NCI-H524 treated with DMSO at 0.1 percent for 48 hours (cell line): Measurements from ENCODE around the gene FGF3.

ENCODE experiments used
- DNase-seq: peaks from one replicate; lab custom pipeline; 2025; lab: John Stamatoyannopoulos, UW

FGF3 gene

DNA sequence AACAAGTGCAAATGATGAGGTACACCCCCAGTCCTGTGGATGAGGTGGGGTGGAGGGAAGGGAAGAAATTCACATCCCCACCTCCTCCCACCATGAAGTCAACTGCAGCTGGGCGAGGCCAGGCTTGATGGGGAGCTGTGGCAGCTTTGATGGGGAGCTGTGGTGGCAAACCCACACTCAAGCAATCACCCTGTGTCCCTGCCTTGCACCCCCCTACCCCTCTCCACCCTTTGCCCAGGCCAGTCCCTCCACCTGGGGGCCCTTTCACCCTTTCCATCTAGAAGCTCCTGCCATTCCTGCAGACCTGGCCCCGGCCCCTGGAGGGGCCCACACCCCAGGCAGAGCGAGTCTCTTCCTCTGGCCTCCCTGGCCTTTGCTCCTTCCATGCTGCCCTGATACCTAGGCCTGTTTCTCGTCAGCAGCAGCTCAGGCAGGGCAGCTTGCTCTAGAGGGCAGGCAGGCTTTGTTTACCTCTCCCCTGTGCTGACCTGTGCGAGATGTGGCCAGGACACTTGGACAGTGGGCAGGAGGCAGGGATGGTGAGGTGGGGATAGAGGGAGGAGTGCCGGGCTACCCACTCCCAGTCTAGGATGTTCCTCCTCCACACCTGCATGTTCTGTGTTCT lies 4.5 kb upstream of the FGF3 start:
- DNase-seq = no peak

DNA sequence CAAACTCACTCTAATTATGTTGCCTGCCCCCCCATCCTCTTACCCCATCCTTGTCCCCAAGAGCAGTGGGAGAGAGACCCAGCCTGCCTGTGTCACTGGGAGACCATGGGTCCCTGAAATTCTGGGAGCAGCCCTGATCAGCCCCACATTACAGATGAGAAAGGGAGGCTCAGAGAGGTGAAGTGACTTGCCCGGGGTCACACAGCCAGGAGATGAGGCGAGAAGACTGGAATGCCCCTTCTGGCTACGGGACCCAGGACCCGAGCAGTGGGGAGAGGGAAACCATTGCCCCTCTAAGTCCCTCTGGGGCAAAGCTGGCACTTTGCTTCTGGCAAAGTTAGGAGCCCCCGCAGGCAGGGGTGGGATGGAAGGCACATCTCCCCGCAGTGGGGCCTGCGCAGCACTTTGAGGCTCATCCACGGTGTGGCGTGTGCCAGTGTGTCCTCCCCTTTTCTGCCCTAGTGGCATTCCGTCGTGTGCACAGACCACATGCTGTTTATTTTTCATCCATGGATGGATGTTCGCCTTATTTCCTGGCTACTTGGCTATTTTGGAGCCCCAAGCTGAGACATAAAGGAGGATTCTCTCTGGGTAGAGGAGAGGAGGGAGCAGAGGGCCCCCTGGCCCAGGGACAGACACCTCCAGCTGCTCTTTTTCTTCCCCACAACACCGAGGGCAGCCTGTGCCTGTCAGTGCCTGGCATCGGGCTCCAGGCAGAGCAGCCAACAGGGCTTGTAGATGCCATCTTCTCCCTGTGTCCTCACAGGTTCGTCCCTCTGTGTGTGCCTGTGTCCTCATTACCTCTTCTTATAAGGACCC lies 3.7 kb upstream of the FGF3 start:
- no peak for DNase-seq

DNA sequence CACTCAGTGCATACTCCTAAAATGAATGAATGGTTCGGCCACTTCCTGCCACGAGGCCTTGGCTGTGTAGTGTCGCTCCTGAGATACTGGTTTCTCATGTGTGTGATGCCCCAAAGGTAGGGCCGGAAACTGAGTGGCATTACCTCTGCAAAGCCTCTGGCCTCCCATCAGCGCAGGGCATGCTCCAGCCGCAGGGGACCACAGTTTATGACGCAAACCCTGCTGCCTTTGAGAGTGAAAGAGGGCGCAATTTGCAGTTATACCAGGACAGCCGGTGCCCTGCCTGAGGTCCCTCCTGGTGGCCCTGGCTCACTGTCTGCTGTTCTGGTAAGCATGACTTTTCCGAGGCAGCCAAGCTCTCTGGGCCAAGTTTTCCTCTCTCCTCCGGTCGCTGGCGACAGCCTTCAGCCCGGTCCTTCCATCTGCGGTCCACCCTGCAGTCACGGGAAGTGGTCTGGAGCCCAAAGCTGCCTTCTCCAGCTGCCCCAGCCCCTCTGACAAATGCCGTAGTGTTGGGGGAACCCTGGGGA lies 2.4 kb upstream of the FGF3 start:
- DNase-seq = no peak

DNA sequence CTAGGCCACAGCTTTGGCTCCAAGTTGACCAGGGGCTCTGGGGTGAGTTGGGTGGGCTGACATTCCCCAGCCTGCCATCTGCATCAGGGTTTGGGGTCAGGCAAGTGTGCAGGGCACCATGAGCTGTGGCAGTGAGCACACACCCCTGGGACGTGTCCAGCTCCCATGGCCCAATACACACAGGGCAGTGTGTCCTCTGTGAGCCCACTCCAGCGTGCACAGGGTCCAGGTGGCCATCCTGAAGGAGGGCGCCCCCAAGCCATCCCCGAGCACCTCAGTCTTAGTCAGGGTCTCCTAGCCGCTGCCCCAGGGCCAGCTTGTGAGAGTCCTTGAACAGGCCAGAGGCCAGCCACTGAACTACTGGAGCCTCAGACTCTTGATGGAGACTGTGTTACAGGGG lies 1.2 kb upstream of the FGF3 start:
- no peak for DNase-seq

DNA sequence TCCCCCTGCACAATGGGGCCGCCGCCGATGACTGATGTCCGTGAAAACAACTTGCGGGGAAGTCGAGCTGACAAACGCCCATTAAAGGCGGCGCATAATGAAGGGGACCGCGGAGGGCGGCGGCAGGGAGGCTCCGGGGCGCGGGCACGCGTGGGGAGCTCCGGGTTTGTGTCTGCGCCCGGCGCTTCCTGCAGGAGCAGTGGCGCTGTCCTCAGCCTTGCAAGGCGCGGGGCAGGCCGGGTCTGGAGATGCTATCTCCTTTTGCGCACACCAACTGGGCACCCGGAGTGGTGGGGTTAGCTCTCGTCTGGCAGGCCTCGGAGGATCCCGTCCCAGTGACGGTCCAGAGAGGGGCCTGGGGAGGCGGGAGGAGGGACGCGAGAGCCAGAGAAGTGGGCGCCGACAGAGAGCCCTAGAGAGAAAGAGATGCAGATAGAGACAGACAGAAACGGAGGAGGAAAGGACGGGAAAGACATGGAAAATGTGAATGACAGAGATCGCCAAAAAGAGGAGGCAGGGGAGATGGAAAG lies 390 bp upstream of the FGF3 start:
- DNase-seq = no peak

DNA sequence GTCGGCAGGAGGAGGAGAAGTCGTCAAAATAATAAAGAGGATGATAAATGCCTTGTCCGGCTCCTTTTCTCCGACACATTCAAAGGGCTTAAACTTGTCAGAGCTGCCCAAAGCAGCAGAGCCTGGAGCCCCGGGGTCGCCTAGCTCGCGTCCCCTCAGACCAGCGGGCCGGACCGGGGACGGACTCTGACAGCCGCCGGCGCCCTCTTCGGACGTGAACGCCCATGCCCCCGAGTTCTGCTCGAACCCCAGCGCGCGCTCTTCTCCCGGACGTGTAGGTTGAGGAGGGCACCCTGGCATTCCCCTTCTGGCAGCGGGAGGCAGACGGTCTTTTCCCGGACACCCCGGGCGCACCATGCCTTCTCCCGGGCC lies 999 bp downstream of the FGF3 start:
- no peak for DNase-seq

DNA sequence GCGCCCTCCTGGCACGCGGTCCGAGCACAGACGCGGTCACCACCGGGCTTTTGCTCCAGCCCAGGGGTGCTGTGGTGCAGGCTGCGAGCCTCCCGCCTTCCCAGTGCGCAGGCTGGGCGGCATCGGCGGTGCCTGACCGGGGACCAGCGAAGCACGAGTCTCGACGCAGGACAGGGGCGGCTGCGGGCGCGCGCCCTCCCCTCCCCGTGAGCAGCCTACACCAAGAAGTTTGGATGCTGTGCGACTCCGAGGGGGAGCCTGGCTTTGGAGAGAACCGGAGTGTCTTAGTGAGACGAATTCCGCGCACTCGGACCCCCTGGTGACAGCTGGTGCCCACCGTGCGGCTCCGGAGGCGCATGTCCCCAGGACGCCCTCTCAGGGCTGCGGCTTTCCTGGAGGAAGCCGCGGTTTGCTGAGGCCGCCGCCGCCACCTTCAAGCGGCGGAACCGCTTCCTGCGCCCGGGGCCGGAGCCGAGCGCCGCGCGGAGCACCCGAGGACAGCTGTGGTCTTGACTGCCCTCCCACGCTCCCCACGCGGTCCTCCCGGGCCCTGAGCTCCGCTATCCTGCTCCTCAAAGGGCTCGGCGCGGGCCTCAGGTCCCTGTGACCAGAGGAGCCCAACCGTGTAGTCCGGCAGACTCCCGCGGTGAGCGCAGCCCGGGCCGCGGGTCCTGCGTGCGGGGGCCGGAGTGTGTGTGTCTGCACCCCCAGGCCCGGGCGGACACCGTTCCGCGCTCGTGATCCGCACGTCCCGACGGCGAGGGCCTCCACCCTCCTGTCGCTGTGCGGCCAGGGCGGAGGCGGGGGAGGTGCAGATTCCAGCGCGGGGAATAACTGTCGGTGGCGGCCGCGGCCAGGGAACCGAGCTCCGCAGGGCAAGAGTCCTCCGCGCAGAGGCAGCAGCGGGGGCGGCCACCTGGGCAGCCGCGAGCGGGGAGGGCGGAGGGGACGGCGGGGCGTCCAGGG lies 1.7 kb downstream of the FGF3 start:
- DNase-seq = no peak

DNA sequence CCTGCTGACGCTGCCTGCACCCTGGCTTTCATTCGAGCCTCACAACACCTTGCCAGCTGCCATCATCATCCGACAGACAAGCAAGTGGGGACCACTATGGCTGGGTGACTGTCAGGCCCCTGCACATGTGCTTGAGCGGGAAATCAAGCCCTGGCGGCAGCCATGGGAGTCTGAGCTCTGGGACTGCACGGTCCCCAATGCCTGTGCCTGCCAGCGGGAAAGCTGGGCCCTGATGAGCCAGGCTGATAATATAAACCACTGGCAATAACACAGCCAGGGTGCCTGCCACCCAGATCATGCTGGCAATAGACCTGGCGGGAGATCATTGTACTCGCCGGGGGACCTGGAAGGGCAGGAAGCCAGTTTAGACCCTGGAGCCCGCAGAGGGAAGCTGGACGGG lies 2.5 kb downstream of the FGF3 start:
- no peak for DNase-seq

DNA sequence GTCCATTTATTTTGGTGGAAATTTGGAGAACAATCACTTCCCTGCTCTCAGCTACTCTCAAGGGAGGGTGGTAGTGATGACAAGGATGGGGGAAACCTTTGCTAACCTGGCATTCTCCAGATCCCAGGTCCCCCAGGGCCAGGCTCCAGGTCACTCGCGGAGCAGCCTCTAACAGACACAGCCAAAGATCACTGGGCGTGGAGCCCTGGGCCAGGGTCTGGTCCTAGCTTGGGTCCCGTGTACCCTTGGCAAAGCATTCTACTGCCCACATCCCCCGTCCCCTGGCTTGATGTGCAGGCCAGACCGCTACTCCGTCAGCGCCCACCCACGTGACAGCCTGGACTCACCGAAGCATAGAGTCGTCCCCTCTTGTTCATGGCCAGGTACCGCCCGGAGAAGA lies 3.2 kb downstream of the FGF3 start:
- no peak for DNase-seq

DNA sequence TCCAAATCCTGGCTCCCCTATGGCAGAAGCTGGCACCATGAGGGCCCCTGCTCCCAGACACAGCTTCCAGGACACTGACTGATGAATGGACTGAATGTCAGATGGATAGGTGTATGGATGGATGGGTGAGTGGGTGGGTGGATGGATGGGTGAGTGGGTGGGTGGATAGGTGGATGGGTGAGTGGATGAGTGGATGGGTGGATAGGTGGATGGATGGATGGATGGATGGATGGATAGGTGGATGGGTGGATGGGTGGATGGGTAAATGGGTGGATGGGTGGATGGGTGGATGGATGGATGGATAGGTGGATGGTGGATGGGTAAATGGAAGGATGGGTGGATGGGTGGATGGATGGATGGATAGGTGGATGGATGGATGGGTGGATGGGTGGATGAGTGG lies 4.3 kb downstream of the FGF3 start:
- no peak for DNase-seq

DNA sequence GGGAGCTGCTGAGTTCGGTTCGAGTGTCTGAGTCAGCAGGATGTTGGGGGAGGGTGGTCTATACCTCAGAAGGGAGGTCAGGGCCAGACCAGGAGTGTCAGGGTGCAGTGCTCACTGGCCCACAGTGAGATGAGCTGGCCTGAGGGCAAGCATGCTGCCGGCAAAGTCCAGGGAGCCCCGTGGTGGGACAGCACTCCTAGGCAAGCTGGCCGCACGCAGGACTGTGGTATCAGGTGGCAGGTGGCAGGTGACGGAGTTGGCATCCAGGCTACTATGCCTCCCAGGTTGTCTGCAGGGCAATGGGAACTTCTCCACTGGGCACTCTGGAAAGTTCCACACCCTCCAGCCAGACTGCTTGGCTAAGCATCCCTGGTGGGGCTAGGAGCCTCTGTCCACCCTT lies 4.8 kb downstream of the FGF3 start:
- DNase-seq = no peak

DNA sequence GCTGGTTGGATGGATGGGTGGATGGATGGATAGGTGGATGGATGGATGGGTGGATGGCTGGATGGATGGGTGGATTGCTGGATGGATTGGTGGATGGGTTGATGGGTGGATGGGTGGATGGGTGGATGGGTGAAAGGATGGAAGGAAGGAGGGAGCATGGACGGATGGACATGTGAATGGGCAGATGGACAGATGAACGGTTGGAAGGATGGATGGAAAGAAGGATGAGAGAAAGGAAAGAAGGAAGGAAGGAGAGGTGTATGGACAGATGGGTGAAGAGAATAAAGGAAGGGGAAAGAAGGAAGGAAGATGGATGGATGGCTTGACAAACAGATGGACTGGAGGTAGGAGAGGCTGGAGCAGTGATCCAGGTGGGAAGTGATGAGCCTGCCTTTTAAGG lies 5.4 kb downstream of the FGF3 start:
- DNase-seq = no peak

DNA sequence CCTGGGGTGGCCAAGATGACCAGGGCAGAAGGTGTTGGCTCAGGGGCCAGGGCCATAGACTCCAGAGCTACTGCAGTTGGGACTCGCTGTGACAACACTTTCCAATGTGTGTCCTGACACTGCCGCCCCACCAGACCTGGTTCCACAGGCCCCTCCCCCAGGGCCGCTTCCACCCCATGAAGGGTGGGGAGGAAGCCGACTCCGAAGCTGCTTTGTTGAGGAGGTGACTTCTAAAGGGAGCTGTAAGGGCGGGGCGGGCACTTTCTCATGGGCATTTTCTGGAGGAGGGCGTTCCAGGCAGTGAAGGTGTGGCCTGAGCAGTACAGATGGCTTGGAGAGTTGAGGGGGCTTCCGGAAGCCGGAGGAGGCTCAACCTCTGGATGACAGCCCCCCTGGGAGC lies 6.3 kb downstream of the FGF3 start:
- no peak for DNase-seq

DNA sequence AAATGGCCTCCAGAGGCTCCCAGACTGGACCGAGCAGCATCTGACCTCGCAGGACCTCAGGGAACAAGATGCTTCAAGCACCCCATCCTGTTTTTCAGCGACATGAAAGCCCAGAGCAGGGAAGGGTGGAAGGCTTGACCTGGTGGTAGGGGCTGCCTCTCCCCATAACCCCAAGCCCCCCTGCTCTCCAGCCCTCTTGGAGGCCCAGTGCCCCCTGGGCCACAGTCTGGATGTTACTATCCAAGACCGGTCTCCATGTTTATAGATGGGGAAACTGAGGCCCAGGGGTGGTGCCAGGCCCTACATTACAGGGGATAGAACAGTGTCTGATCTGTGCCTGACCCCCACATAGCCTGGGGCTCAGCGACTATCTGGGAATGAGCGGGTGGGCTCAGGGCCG lies 7.0 kb downstream of the FGF3 start:
- DNase-seq = no peak

DNA sequence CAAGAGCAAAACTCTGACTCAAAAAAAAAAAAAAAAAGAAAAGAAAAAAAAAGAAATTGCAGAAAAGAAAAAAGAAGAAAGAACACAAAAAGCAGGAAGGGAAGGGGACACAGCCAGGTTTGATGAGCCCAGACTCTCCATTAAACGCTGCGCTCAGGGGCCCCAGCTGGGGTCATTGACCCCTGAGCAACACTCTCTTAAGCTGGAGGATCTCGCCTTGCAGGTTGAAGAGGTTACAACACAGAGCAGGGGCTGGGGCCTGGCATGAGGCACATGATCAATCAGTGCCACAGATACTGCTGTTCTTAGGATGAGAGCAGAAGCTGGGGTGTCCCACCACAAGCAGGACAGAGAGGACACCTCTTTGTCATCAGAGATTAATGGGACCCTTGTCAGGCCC lies 7.8 kb downstream of the FGF3 start:
- DNase-seq = no peak

DNA sequence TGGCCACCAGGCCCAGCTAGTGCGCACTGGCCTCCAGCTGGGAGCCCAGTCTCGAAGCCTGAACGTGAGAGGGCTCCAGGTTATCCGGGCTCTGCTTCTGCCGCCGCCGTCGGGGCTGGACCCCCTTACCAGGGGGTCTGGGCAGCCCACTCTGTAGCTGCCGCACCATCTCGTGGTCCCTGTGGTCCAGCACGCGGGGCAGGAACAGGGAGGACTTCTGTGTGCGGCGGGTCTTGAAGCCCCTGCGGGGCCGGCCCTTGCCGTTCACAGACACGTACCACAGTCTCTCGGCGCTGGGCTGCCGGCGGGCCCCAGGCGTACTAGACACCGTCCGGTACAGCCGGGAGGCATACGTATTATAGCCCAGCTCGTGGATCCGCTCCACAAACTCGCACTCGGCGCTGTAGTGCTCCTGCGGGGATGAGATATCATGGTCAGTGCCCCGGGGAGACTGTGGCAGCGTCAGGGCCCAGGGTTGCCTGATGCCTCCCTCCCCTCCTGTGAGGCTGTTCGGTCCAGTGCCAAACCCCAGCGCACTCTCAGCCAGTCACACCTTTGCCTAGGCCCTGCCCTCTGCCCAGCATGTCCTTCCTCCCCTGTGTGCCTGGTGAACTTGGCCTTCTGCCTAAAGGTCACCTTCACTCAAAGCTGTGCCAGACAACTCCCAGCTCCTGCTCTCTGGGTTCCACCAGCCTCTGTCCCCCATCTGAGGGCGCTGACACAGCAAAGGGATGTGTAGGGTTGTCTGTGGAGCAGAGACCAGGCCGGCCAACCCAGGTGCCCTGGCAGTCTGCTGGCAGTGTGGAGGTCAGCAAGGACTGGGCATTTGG lies 8.7 kb downstream of the FGF3 start:
- DNase-seq = no peak

DNA sequence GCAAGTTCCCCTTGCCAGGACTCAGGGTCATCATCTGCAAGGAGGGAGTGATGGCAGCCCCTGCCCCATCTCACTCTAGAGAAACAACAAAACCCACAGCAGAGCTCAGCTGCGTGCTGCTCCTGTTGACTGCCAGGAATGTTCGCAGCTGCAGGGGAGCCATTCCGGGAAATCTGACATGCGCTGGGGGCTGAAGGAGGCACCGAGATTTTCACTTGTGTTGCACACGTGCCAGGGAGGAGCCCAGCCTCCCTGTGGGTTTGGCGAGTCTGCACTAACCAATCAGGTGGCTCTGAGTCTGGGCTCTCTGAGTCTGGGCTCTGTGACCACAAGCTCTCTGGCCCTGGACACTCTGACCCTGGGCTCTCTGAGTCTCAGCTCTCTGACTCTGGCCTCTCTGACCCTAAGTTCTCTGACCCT lies 10.5 kb downstream of the FGF3 start:
- DNase-seq = no peak

DNA sequence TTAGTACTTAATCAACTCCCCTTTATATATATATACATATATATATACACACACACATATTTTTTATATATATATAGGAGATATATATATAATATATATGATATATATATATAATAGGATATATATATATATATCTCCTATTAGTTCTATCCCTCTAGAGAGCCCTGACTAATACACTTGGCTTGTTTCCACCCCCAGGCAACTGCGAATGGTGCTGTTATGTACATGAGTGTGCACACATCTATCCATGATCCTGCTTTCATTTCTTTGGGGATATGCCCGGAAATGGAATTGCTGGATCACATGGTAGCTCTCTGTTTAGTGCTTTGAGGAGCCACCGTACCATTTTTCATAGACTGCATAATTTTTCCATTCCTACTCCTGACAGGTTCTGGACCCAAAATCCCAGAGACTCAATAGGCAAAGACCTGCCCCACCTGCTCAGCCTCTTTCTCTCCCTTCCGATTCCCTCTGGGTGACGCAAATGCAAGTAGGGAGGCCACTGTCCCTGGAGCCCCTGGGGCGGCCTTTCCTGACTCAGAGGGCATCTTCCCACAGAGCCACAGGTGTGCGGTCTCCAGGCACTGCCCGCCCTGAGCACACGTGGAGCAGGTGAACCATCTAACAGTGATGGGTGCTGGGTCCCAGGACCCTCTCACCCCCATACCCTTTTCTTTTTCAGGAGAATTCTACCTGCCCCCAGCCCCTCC lies 12.0 kb downstream of the FGF3 start:
- DNase-seq = no peak

DNA sequence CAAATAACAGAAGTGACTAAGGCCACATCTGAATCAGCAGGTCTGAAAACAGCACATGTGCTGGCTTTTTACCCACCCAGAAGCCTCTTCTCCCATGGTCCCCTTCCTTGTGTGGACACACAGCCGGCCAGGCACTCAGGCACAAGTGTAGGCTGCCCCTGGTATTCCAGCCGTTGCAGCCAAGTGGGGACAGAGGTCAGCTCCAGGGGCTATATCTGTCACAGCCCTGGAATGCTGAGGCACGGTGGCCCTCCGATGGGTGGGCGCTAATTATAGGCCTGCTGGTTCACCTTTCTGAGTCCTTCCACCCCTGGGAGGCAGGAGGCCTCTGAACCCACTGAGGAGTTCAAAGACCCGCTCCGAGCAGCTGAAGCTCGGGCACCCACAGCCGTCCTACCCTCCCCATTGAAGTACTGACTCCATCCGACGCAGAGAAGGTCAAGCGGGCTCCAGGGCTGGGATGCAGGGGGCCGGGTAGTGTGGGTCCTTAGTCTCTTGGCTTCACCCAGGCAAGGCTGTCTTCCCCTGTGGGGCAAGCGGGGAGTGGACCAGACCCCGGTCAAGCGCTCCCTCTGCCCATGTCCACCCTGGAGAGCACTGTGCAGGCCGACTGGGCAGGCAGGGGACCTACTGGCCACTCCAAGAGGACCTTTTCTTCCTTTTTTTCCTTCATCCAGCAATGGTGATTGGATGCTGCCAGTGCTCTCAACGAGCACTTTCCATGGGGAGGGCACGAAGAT lies 14.3 kb downstream of the FGF3 start:
- DNase-seq = no peak

DNA sequence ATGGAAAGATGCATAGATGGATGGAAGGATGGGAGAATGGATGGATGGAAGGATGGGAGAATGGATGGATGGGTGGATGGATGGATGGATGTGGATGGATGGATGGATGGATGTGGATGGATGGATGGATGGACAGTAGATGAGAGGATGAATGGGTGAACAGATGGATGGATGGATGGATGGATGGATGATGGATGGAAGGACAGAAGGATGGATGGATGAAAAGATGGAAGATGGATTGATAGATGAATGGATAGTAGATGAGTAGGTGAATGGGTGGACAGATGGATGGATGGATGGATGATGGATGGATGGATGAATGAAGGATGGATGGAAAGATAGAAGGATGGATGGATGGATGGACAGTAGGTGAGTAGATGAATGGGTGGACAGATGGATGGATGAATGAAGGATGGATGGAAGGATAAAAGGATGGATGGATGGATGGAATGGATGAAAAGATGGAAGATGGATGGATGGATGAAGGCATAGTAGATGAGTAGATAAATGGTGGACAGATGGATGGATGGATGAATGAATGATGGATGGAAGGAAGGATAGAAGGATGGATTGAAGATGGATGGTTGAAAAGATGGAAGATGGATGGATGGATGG lies 15.5 kb downstream of the FGF3 start:
- DNase-seq = no peak
